ENCODE measurements around the gene XAGE5.

- TF ChIP-seq, protein P1, sequence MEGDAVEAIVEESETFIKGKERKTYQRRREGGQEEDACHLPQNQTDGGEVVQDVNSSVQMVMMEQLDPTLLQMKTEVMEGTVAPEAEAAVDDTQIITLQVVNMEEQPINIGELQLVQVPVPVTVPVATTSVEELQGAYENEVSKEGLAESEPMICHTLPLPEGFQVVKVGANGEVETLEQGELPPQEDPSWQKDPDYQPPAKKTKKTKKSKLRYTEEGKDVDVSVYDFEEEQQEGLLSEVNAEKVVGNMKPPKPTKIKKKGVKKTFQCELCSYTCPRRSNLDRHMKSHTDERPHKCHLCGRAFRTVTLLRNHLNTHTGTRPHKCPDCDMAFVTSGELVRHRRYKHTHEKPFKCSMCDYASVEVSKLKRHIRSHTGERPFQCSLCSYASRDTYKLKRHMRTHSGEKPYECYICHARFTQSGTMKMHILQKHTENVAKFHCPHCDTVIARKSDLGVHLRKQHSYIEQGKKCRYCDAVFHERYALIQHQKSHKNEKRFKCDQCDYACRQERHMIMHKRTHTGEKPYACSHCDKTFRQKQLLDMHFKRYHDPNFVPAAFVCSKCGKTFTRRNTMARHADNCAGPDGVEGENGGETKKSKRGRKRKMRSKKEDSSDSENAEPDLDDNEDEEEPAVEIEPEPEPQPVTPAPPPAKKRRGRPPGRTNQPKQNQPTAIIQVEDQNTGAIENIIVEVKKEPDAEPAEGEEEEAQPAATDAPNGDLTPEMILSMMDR (IDR thresholded peaks at IDR 0.05): no peak
- TF ChIP-seq POLR2A (IDR thresholded peaks at IDR 0.05): no peak
These were observed 28.1 kb downstream of the XAGE5 start for GRCh38 chrX:52839137-52839536.
